ENCODE data around the gene ST8SIA5.

- no peak for TF ChIP-seq EZH2 (IDR thresholded peaks at IDR 0.05; ENCODE audit: insufficient read depth, poor library complexity, severe bottlenecking)
- no peak for TF ChIP-seq EZH2phosphoT487 (IDR thresholded peaks at IDR 0.05; ENCODE audit: insufficient read depth, low read depth)
These were observed 8.4 kb downstream of the ST8SIA5 start for GRCh38 chr18:46748466-46748865.

Data from GM23248 (cell line).